Neuronal stem cell (in vitro differentiated cells): ENCODE data around the gene YIPF5. TPM values are rescaled to one million over a fixed set of nuclear protein-coding genes. Genes with fewer than 3 reads are reported as not detected.
A peak's percentile ranks its signal among the peaks of the same experiment; 100 is the strongest.

Experiments used
- DNase-seq: peaks from one replicate; pipeline ENCODE4 v3.0.0-alpha.2; 2013; ENCODE audit warnings: low spot score
- H2AFZ ChIP-seq: one replicate; pipeline ENCODE4 v1.6.1; 2013; ENCODE audit warnings: mild to moderate bottlenecking, low read length, inconsistent platforms
- H2AK5ac ChIP-seq: 2 replicates; pipeline ENCODE4 v1.6.1; 2013; ENCODE audit warnings: low read depth, mild to moderate bottlenecking, inconsistent platforms, low read length, moderate library complexity, mixed read lengths
- H2BK120ac ChIP-seq: 2 replicates; pipeline ENCODE4 v1.6.1; 2013; ENCODE audit warnings: low read depth, mild to moderate bottlenecking, inconsistent platforms, low read length, moderate library complexity, mixed read lengths
- H2BK12ac ChIP-seq: one replicate; pipeline ENCODE4 v1.6.1; 2013; ENCODE audit warnings: low read length, inconsistent platforms
- H2BK15ac ChIP-seq: 2 replicates; pipeline ENCODE4 v1.6.1; 2013; ENCODE audit warnings: mild to moderate bottlenecking, low read length, inconsistent platforms, mixed read lengths
- H2BK5ac ChIP-seq: one replicate; pipeline ENCODE4 v1.6.1; 2013; ENCODE audit warnings: inconsistent platforms, mild to moderate bottlenecking, low read length, moderate library complexity
- H3K14ac ChIP-seq: one replicate; pipeline ENCODE4 v1.6.1; 2013; ENCODE audit warnings: low read length, inconsistent platforms
- H3K18ac ChIP-seq: 2 replicates; pipeline ENCODE4 v1.6.1; 2013; ENCODE audit warnings: low read length, inconsistent platforms
- H3K23ac ChIP-seq: 2 replicates; pipeline ENCODE4 v1.6.1; 2013; ENCODE audit warnings: low read depth, mild to moderate bottlenecking, mixed read lengths, low read length, inconsistent platforms; ENCODE audit not compliant: poor library complexity
- H3K27ac ChIP-seq: replicated peaks from 3 replicates; pipeline ENCODE4 v1.5.1; 2013; ENCODE audit warnings: low read length, inconsistent platforms
- H3K27me3 ChIP-seq, 3 experiments: 2 replicates each; pipeline ENCODE4 v1.6.1; 2013; ENCODE audit warnings: low read length in 3 of 3, mild to moderate bottlenecking in 2 of 3, inconsistent platforms in 1 of 3, low read depth in 1 of 3, mixed read lengths in 1 of 3, moderate library complexity in 1 of 3; ENCODE audit not compliant: control insufficient read depth in 3 of 3, insufficient read depth in 3 of 3
- H3K36me3 ChIP-seq, 2 donors: replicated peaks in 1 of 2; 2 replicates each; pipeline ENCODE4 v1.6.1; 2013; ENCODE audit warnings: low read length in 2 of 2; ENCODE audit not compliant: control insufficient read depth in 2 of 2, insufficient read depth in 2 of 2
- H3K4ac ChIP-seq: 2 replicates; pipeline ENCODE4 v1.6.1; 2013; ENCODE audit warnings: inconsistent platforms, mild to moderate bottlenecking, low read length, moderate library complexity
- H3K4me1 ChIP-seq, 2 donors: 1 replicate in 1 of 2; 2 replicates in 1 of 2; pipeline ENCODE4 v1.6.1; 2013; ENCODE audit warnings: low read length in 2 of 2, low read depth in 1 of 2; ENCODE audit not compliant: control insufficient read depth in 2 of 2, insufficient read depth in 1 of 2
- H3K4me2 ChIP-seq: one replicate; pipeline ENCODE4 v1.6.1; 2013; ENCODE audit warnings: mild to moderate bottlenecking, low read length, inconsistent platforms; ENCODE audit not compliant: insufficient read depth, poor library complexity, severe bottlenecking
- H3K4me3 ChIP-seq, 2 donors: 2 replicates each; pipeline ENCODE4 v1.5.1; 2013; ENCODE audit warnings: low read length in 2 of 2, mild to moderate bottlenecking in 2 of 2, inconsistent platforms in 1 of 2, moderate library complexity in 1 of 2
- H3K79me1 ChIP-seq: one replicate; pipeline ENCODE4 v1.6.1; 2013; ENCODE audit warnings: low read depth, mild to moderate bottlenecking, inconsistent platforms, low read length, moderate library complexity
- H3K9ac ChIP-seq: one replicate; pipeline ENCODE4 v1.6.1; 2013; ENCODE audit warnings: mild to moderate bottlenecking, low read depth, low read length, inconsistent platforms; ENCODE audit not compliant: poor library complexity
- H3K9me3 ChIP-seq, 2 donors: replicated peaks in 1 of 2; 2 replicates each; pipeline versions ENCODE3 to v1.6.1; 2013; ENCODE audit warnings: low read length in 2 of 2, mild to moderate bottlenecking in 2 of 2, inconsistent platforms in 1 of 2, low read depth in 1 of 2, mixed read lengths in 1 of 2, moderate library complexity in 1 of 2; ENCODE audit not compliant: control insufficient read depth in 2 of 2, insufficient read depth in 1 of 2
- H4K8ac ChIP-seq: one replicate; pipeline ENCODE4 v1.6.1; 2013; ENCODE audit warnings: low read depth, mild to moderate bottlenecking, inconsistent platforms, low read length, moderate library complexity
- H4K91ac ChIP-seq: one replicate; pipeline ENCODE4 v1.6.1; 2013; ENCODE audit warnings: low read length, low read depth, mild to moderate bottlenecking, inconsistent platforms; ENCODE audit not compliant: poor library complexity
- WGBS, 2 donors: extraction: QIAGEN DNeasy Blood & Tissue Kit; methylation state at CpG; one replicate each; pipeline ENCODE4 v1.1.7; 2013; ENCODE audit warnings: missing lambda C conversion rate in 2 of 2, mixed read lengths in 1 of 2; ENCODE audit not compliant: insufficient read length in 2 of 2, insufficient replicate concordance in 1 of 2; ENCODE audit errors: extremely low coverage in 2 of 2; 5-methylcytosine and 5-hydroxymethylcytosine counted together
- small RNA-seq: library from polyadenylated mRNA; stranded (forward); fragments of <200 nt; extraction: miRNeasy Mini kit (QIAGEN cat#:217004); gene quantifications from one replicate; pipeline ENCODE3, GENCODE V24; 2013; ENCODE audit not compliant: insufficient read depth

YIPF5 gene

DNA sequence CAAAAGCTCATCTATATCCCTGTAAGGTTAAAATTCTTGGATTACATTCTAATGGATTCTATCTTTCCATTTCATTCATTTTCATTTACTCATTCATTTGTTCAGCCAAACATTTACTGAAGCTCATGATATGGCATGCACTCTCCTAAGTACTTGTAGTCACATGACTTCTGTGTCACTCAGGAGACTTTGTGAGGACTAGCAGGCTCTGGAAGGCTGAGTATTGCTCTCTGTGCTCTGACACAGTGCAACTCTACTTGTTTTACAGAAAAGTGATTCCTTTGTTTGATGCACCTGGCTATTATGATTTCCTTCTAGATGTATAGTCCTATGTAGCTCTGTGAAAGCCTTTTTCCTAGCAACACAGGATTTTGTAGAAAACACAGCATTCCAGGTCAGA is 53.0 kb downstream of the YIPF5 start:
- Histone ChIP-seq H3K9me3 (no peaks in the 10 kb centered on the region), H2BK120ac (no peak overlapping the region), H3K27ac (no peak overlapping the region), H3K4me1 (peaks cover 2 to 4% of the 10 kb centered on the region in 2 donors), H2AFZ (peak overlapping the region; percentile 62), H3K4me3 (no peak overlapping the region), H3K9ac (no peak overlapping the region), H3K18ac (no peak overlapping the region), H3K4ac (no peak overlapping the region), H3K4me2 (no peak overlapping the region), H3K23ac (no peak overlapping the region), H2BK15ac (no peak overlapping the region), H4K8ac (no peak overlapping the region), H2AK5ac (no peak overlapping the region), H3K27me3 (no peaks in the 10 kb centered on the region), H2BK12ac (no peak overlapping the region), H3K14ac (no peak overlapping the region), H3K36me3 (no peaks in the 10 kb centered on the region), H4K91ac (no peak overlapping the region), H2BK5ac (no peak overlapping the region), H3K79me1 (no peaks in the 10 kb centered on the region)
- DNase-seq = no peak

- Histone ChIP-seq H3K4me2 (no peak overlapping the region), H3K4ac (no peak overlapping the region), H3K36me3 (no peaks in the 10 kb centered on the region), H3K23ac (no peak overlapping the region), H3K4me3 (no peak overlapping the region), H2AK5ac (no peak overlapping the region), H2BK15ac (no peak overlapping the region), H2BK5ac (no peak overlapping the region), H4K91ac (no peak overlapping the region), H3K27me3 (peaks cover 0 to under 1% (median 0%) of the 10 kb centered on the region in 3 experiments), H3K4me1 (peaks cover 0 to 4% of the 10 kb centered on the region in 2 donors), H2BK12ac (no peak overlapping the region), H2AFZ (no peak overlapping the region), H3K9ac (no peak overlapping the region), H3K18ac (no peak overlapping the region), H3K79me1 (no peaks in the 10 kb centered on the region), H4K8ac (no peak overlapping the region), H3K9me3 (no peaks in the 10 kb centered on the region), H2BK120ac (no peak overlapping the region), H3K27ac (no peak overlapping the region), H3K14ac (no peak overlapping the region)
- no peak for DNase-seq
- WGBS, 2 donors = no CpG with 5 or more reads among the region's 1 CpG
Measured at GRCh38 chr5:144114571-144114970, 55.9 kb downstream of the YIPF5 start.

Small RNA genes lying within 50 kb of the gene (small RNA-seq; reads per million reads assigned to genes)
- not detected for gene RN7SL87P
